OCI-LY1 (cell line): Measurements from ENCODE around the gene SLC2A13.

Experiments used
- H2AFZ ChIP-seq: fragments of 200-600 bp; sonication (generic), shearing (Covaris generic); 2 replicates; pipeline ENCODE4 v1.6.0; 2014; ENCODE audit warnings: antibody characterized with exemption, mild to moderate bottlenecking, low read length
- H3F3A ChIP-seq: fragments of 200-600 bp; sonication (generic), shearing (Covaris generic); 2 replicates; pipeline ENCODE4 v1.6.0; 2014; ENCODE audit warnings: mild to moderate bottlenecking, antibody characterized with exemption, low read length, moderate library complexity; ENCODE audit not compliant: insufficient read depth
- H3K27ac ChIP-seq: fragments of 200-600 bp; sonication (generic); 2 replicates; pipeline ENCODE4 v1.5.1; 2014; ENCODE audit warnings: low read length, mixed run types, mild to moderate bottlenecking, low read depth; ENCODE audit not compliant: poor library complexity, severe bottlenecking
- H3K27me3 ChIP-seq: fragments of 200-600 bp; sonication (generic); 2 replicates; pipeline ENCODE4 v1.6.0; 2014; ENCODE audit warnings: antibody characterized with exemption, mild to moderate bottlenecking, low read length, moderate library complexity; ENCODE audit not compliant: insufficient read depth
- H3K36me3 ChIP-seq: fragments of 200-600 bp; sonication (generic); 2 replicates; pipeline ENCODE4 v1.6.1; 2014; ENCODE audit warnings: mild to moderate bottlenecking, antibody characterized with exemption, low read length, moderate library complexity, mixed read lengths; ENCODE audit not compliant: insufficient read depth
- H3K4me1 ChIP-seq: fragments of 200-600 bp; sonication (generic); 2 replicates; pipeline ENCODE4 v1.5.1; 2014; ENCODE audit warnings: mild to moderate bottlenecking, low read length, moderate library complexity; ENCODE audit not compliant: insufficient read depth, severe bottlenecking
- H3K4me2 ChIP-seq: fragments of 200-600 bp; sonication (generic), shearing (Covaris generic); 2 replicates; pipeline ENCODE4 v1.6.1; 2014; ENCODE audit warnings: low read length
- H3K4me3 ChIP-seq: fragments of 200-600 bp; sonication (generic); 2 replicates; pipeline ENCODE4 v1.5.1; 2014; ENCODE audit warnings: low read length, low read depth, mild to moderate bottlenecking, mixed read lengths; ENCODE audit not compliant: poor library complexity, severe bottlenecking
- H3K79me2 ChIP-seq: fragments of 200-600 bp; shearing (Covaris generic); 2 replicates; pipeline ENCODE4 v1.6.1; 2016; ENCODE audit warnings: mixed run types, low read length, mixed read lengths; ENCODE audit not compliant: insufficient read depth
- H3K9ac ChIP-seq: fragments of 200-600 bp; sonication (generic), shearing (Covaris generic); 2 replicates; pipeline ENCODE4 v1.6.1; 2014; ENCODE audit warnings: mild to moderate bottlenecking, low read length, mixed read lengths
- H3K9me2 ChIP-seq: fragments of 200-600 bp; sonication (generic), shearing (Covaris generic); 2 replicates; pipeline ENCODE4 v1.6.1; 2014; ENCODE audit warnings: low read depth, mild to moderate bottlenecking, low read length, mixed read lengths
- H3K9me3 ChIP-seq: fragments of 200-600 bp; shearing (Covaris generic); 2 replicates; pipeline ENCODE4 v1.6.1; 2014; ENCODE audit warnings: low read length, mixed read lengths
- H4K20me1 ChIP-seq: fragments of 200-600 bp; sonication (generic), shearing (Covaris generic); 2 replicates; pipeline ENCODE4 v1.6.0; 2016; ENCODE audit warnings: mild to moderate bottlenecking, low read length; ENCODE audit not compliant: insufficient read depth
- CTCF ChIP-seq: fragments of 200-600 bp; sonication (generic), shearing (Covaris generic); IDR thresholded peaks from 2 replicates; pipeline ENCODE4 v1.5.1; 2017; ENCODE audit warnings: mild to moderate bottlenecking, antibody characterized with exemption, low read length, moderate library complexity, mixed read lengths
- EZH2 ChIP-seq: fragments of 200-600 bp; sonication (generic), shearing (Covaris generic); IDR thresholded peaks from 2 replicates; pipeline ENCODE4 v1.8.0; 2017; ENCODE audit warnings: borderline replicate concordance, mixed run types, mild to moderate bottlenecking, antibody characterized with exemption, low read length, moderate library complexity, mixed read lengths

Gene SLC2A13

DNA sequence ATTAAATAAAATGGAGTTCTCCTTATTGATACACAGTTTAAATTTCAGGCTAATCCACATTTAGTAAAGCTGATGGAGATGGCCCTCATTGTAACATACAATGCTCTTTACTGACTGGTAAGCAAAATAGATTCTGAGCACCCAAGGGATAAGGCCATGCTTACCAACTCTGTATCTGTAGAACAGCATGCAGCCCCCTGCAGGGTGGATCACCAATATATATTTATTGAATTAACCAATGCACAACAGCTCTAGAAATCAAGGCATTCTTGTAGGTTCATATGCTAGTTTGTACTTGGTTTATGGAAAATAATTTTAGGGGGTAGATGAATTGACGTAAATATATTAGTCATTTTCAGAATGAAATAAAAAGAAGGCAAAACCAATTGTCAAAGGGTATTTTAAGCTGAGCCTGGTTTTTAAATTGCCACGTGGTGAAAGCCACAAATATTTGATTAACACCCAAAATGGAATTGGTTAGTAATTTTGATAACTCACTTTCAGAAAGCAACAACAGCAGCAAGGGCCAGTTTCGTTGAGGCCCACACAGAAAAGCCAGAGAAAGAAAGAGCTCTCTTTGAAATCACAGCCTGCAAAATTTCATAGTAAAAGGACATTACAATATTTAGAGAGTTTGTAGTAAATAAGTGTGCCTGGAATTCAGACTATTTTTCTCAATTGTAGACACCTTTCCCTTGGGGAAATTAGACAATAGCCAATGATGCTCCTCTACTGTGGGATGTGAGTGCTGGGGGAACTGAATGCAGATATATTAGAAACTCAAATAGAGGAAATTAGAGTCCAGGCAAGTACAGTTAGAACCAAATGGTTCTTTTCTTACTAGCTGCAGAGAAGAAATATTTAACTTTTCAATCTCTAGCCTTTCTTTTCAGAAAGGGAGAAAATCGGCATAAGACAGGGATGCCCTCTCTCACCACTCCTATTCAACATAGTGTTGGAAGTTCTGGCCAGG is 270.1 kb downstream of the SLC2A13 start:
- no peak overlapping the region for H3K4me2 ChIP-seq
- H3K4me1 ChIP-seq = no peaks in the 10 kb centered on the region
- H3K36me3 ChIP-seq = no peaks in the 10 kb centered on the region
- no peaks in the 10 kb centered on the region for H3K9me2 ChIP-seq
- no peaks in the 10 kb centered on the region for H3F3A ChIP-seq
- TF ChIP-seq CTCF (no peak), EZH2 (no peak)
- no peaks in the 10 kb centered on the region for H3K9me3 ChIP-seq
- H3K79me2 ChIP-seq = no peaks in the 10 kb centered on the region
- no peak overlapping the region for H3K27ac ChIP-seq
- H4K20me1 ChIP-seq = no peaks in the 10 kb centered on the region
- H3K4me3 ChIP-seq = no peak overlapping the region
- H2AFZ ChIP-seq = no peak overlapping the region
- no peak overlapping the region for H3K9ac ChIP-seq
- no peaks in the 10 kb centered on the region for H3K27me3 ChIP-seq

DNA sequence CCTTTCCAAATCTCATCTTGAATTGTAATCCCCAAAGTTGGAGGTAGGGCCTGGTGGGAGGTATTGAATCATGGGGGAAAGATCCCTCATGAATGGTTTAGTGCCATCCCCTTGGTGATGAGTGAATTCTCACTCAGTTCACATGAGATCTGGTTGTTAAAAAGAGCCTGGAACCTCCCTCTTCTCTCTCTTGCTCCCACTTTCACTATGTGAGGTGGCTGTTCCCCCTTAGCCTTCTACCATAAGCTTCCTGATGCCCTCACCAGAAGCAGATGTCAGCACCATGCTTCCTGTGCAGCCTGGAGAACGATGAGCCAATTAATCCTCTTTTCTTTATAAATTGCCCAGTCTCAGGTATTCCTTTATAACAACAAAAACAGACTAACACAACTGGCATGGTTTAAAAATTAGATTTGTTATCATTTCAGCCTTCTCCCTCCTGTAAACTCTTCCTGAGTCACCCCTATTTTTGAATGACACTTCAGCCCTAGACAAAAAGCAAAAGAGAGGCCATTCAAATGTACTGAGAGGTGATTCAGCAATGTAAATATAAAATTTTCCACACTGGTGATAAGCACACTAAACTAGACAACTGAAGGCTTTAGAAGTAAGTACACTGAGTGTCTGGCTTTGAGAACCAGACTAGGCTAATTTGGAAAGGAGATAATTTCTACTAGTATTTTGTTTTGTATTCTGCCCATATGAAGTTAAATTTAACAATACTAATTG is 274.1 kb downstream of the SLC2A13 start:
- Histone ChIP-seq H3K9me3 (no peaks in the 10 kb centered on the region), H3K4me2 (no peak overlapping the region)

More for the DNA sequence above, 274.1 kb downstream of the SLC2A13 start:
- Histone ChIP-seq H3K9me2 (no peaks in the 10 kb centered on the region), H2AFZ (no peak overlapping the region), H4K20me1 (no peaks in the 10 kb centered on the region), H3K4me1 (no peaks in the 10 kb centered on the region), H3K36me3 (no peaks in the 10 kb centered on the region), H3K27ac (no peak overlapping the region), H3K4me3 (no peak overlapping the region), H3K27me3 (no peaks in the 10 kb centered on the region), H3K9ac (no peak overlapping the region), H3K79me2 (no peaks in the 10 kb centered on the region), H3F3A (no peaks in the 10 kb centered on the region)
- no peak for TF ChIP-seq CTCF
- TF ChIP-seq EZH2 = no peak
